IMR-90 (cell line): ENCODE data around the gene CRACR2B. TPM values are rescaled to one million over a fixed set of nuclear protein-coding genes. Genes with fewer than 3 reads are reported as not detected.

ENCODE experiments used
- ATAC-seq: fragments of 200-7000 bp; cut with Tn5 transposase; 2 replicates; pipeline ENCODE4 v1.9.1; 2020; ENCODE audit warnings: low read depth, mild to moderate bottlenecking, moderate library complexity
- BruUV-seq: library from RNA; stranded (reverse); fragments of 400-500 nt; replicated peaks from 2 replicates; lab custom pipeline; 2021; lab: Mats Ljungman, UMichigan
- CTCF ChIA-PET: fragments of 300-600 bp; formaldehyde crosslinking; extraction: SDS; loops from one replicate; lab custom pipeline; 2021; ENCODE audit warnings: antibody characterized with exemption; lab: Yijun Ruan, JAX
- POLR2A ChIA-PET: fragments of 300-600 bp; sonication (Branson Sonifier 250); formaldehyde crosslinking; loops from one replicate; lab custom pipeline; 2022; ENCODE audit warnings: antibody characterized with exemption; ENCODE audit not compliant: unreplicated experiment; lab: Charles Lee
- DNase-seq: peaks from one replicate; pipeline ENCODE4 v3.0.0; 2013
- H2AFZ ChIP-seq: replicated peaks from 2 replicates; pipeline ENCODE3; 2013; ENCODE audit warnings: low read length, mild to moderate bottlenecking; ENCODE audit not compliant: poor library complexity
- H2AK5ac ChIP-seq: 2 replicates; pipeline ENCODE4 v1.6.1; 2013; ENCODE audit warnings: low read depth, low read length, inconsistent platforms
- H2AK9ac ChIP-seq: replicated peaks from 2 replicates; pipeline ENCODE3; 2013; ENCODE audit warnings: mild to moderate bottlenecking, low read depth, low read length, moderate library complexity; ENCODE audit not compliant: poor library complexity
- H2BK120ac ChIP-seq: 2 replicates; pipeline ENCODE4 v1.6.1; 2013; ENCODE audit warnings: low read depth, low read length, inconsistent platforms
- H2BK15ac ChIP-seq: 3 replicates; pipeline ENCODE4 v1.6.1; 2013; ENCODE audit warnings: low read depth, low read length, inconsistent platforms
- H2BK20ac ChIP-seq: 2 replicates; pipeline ENCODE4 v1.6.1; 2013; ENCODE audit warnings: low read depth, mild to moderate bottlenecking, inconsistent platforms, low read length, moderate library complexity
- H2BK5ac ChIP-seq: 2 replicates; pipeline ENCODE4 v1.6.1; 2013; ENCODE audit warnings: mild to moderate bottlenecking, low read depth, low read length, inconsistent platforms; ENCODE audit not compliant: poor library complexity, severe bottlenecking
- H3K14ac ChIP-seq: replicated peaks from 2 replicates; pipeline ENCODE4 v1.6.1; 2013; ENCODE audit warnings: low read depth, low read length, inconsistent platforms
- H3K18ac ChIP-seq: 2 replicates; pipeline ENCODE4 v1.6.1; 2013; ENCODE audit warnings: low read depth, low read length, control low read depth
- H3K23ac ChIP-seq: 2 replicates; pipeline ENCODE4 v1.6.1; 2013; ENCODE audit warnings: low read depth, low read length, inconsistent platforms
- H3K27ac ChIP-seq: 2 replicates; pipeline ENCODE4 v1.5.1; 2013; ENCODE audit warnings: mild to moderate bottlenecking, control low read depth, low read length; ENCODE audit not compliant: insufficient read depth
- H3K27me3 ChIP-seq: 2 replicates; pipeline ENCODE4 v1.6.1; 2013; ENCODE audit warnings: low read length; ENCODE audit not compliant: control insufficient read depth, insufficient read depth
- H3K36me3 ChIP-seq: 2 replicates; pipeline ENCODE4 v1.6.1; 2013; ENCODE audit warnings: low read length, mixed read lengths; ENCODE audit not compliant: control insufficient read depth, insufficient read depth
- H3K4ac ChIP-seq: 2 replicates; pipeline ENCODE4 v1.6.1; 2013; ENCODE audit warnings: low read depth, low read length, inconsistent platforms
- H3K4me1 ChIP-seq: 2 replicates; pipeline ENCODE4 v1.6.1; 2013; ENCODE audit warnings: low read length, mixed read lengths; ENCODE audit not compliant: control insufficient read depth, insufficient read depth
- H3K4me2 ChIP-seq: 2 replicates; pipeline ENCODE4 v1.6.1; 2013; ENCODE audit warnings: low read depth, mild to moderate bottlenecking, control low read depth, low read length, moderate library complexity
- H3K4me3 ChIP-seq: 2 replicates; pipeline ENCODE4 v1.5.1; 2013; ENCODE audit warnings: low read depth, mild to moderate bottlenecking, control low read depth, low read length, moderate library complexity; ENCODE audit not compliant: insufficient read depth
- H3K56ac ChIP-seq: 2 replicates; pipeline ENCODE4 v1.6.1; 2013; ENCODE audit warnings: low read length, inconsistent platforms; ENCODE audit not compliant: insufficient read depth; ENCODE audit errors: extremely low read depth
- H3K79me1 ChIP-seq, 2 experiments: 2 replicates each; pipeline ENCODE4 v1.6.1; 2013; ENCODE audit warnings: low read length in 2 of 2, inconsistent platforms in 1 of 2, low read depth in 1 of 2
- H3K9ac ChIP-seq: 2 replicates; pipeline ENCODE4 v1.6.1; 2013; ENCODE audit warnings: low read depth, low read length, control low read depth
- H3K9me1 ChIP-seq: 2 replicates; pipeline ENCODE4 v1.6.1; 2013; ENCODE audit warnings: low read length, inconsistent platforms; ENCODE audit not compliant: insufficient read depth
- H3K9me3 ChIP-seq: 2 replicates; pipeline ENCODE4 v1.6.1; 2013; ENCODE audit warnings: low read length; ENCODE audit not compliant: control insufficient read depth, insufficient read depth
- H4K20me1 ChIP-seq: 2 replicates; pipeline ENCODE4 v1.6.1; 2013; ENCODE audit warnings: low read length, inconsistent platforms; ENCODE audit not compliant: insufficient read depth
- H4K5ac ChIP-seq: 2 replicates; pipeline ENCODE4 v1.6.1; 2013; ENCODE audit warnings: mild to moderate bottlenecking, low read depth, low read length, control low read depth
- H4K8ac ChIP-seq, 2 experiments: 2 replicates each; pipeline ENCODE4 v1.6.1; 2013; ENCODE audit warnings: low read depth in 2 of 2, low read length in 2 of 2, control low read depth in 1 of 2, inconsistent platforms in 1 of 2
- H4K91ac ChIP-seq: 2 replicates; pipeline ENCODE4 v1.6.1; 2013; ENCODE audit warnings: low read depth, low read length, inconsistent platforms; ENCODE audit not compliant: insufficient read depth
- BHLHE40 ChIP-seq: fragments of 150-350 bp; IDR thresholded peaks from 2 replicates; pipeline ENCODE4 v1.6.1; 2016; ENCODE audit warnings: mild to moderate bottlenecking, low read depth, low read length
- MAFK ChIP-seq: IDR thresholded peaks from 2 replicates; pipeline ENCODE4 v1.6.1; 2012; ENCODE audit warnings: low read depth, low read length, improper control_type of control experiment
- POLR2A ChIP-seq: IDR thresholded peaks from 2 replicates; pipeline ENCODE4 v1.6.1; 2012; ENCODE audit warnings: mild to moderate bottlenecking, low read depth, low read length
- WGBS, 2 experiments: methylation state at CpG; one replicate each; pipeline versions ENCODE4 v1.1.5 to v1.1.7; 2013; ENCODE audit warnings: missing lambda C conversion rate in 2 of 2; ENCODE audit not compliant: insufficient read length in 1 of 2; ENCODE audit errors: extremely low coverage in 2 of 2; 5-methylcytosine and 5-hydroxymethylcytosine counted together
- dilution Hi-C: fragments of 300-500 bp; cut with HindIII; formaldehyde crosslinking; loops from one replicate; pipeline ENCODE4 v1.14.3; 2018; ENCODE audit warnings: low sequenced_read_pairs; ENCODE audit not compliant: unreplicated experiment
- in situ Hi-C: fragments of 300-500 bp; cut with MboI; formaldehyde crosslinking; loops from 3 replicates; pipeline ENCODE4 v1.14.3; 2019; ENCODE audit warnings: low sequenced_read_pairs, inconsistent platforms, mixed read lengths
- intact Hi-C: fragments of 100-400 bp; cut with micrococcal nuclease; formaldehyde crosslinking; loops from 2 replicates; pipeline ENCODE4 v1.10.0; 2022
- polyA plus RNA-seq, 3 experiments: library from polyadenylated mRNA; depleted of rRNA; stranded (reverse); fragments of >200 nt; gene quantifications; 2 replicates each; pipeline ENCODE4 v1.2.3, GENCODE V29; 2012; ENCODE audit warnings: low replicate concordance in 1 of 3
- total RNA-seq: library from RNA; depleted of rRNA; stranded (reverse); fragments of >200 nt; gene quantifications from 2 replicates; pipeline ENCODE4 v1.2.3, GENCODE V29; 2012
- TF ChIP-seq, protein P1 (sequence below): fragments of 150-350 bp; IDR thresholded peaks from 2 replicates; pipeline ENCODE4 v1.6.1; 2016; ENCODE audit warnings: low read depth, mild to moderate bottlenecking, low read length, moderate library complexity, borderline replicate concordance
- TF ChIP-seq, protein P2 (sequence below): conservative IDR thresholded peaks from 2 replicates; pipeline ENCODE4 v1.5.1; 2012; ENCODE audit warnings: mild to moderate bottlenecking, low read depth, low read length, improper control_type of control experiment

CRACR2B gene
- total and polyA plus RNA-seq, 2 of the 4 experiments (the other 2 are of a cell fraction), result 0.54 to 2.5 TPM

DNA sequence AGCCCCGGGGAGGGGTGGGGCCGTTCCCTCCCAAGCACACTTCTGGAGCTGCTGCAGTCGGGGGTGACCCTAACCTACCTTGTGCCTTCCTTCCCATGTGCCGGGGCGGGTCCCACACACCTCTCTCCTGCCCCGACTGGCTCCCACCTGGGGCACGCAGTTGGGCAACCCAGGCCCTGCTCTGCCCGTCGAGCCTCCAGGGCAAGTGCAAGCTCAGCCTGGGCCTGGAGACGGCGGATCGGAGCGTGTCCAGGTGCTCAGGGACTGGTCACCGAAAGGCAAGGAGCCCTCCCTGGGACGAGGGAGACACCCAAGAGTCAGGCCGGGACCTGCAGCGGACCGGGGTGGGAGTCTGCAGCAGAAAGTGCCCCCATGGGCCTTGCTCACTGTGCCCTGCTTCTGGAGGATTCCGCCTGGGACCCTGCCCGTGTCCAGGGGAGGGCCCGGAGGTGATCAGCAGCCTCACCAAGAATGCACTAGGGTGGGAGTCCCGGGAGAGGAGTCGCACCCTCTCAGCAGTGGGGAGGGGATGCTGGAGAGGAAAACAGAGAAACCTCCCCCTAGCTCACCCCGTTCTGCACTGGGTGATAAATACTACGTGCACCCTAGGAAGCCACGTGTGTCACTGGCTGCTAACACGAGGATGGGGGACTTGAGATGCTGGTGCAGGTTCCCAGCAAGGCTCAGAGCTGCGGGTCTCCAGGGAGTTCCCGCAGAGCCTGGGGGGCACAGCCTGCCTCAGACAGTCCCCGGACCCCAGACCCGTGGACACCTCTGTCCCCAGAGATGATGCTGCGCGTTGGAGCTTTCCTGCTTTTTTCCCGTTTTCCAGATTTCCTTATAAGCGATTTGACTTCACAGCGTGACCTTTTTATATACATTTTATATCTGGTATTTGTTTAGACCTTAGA lies 45.2 kb upstream of the CRACR2B start:
- no peak overlapping the region for H3K4me3 ChIP-seq
- POLR2A ChIA-PET, result no interaction called here
- peaks cover 16% of the 10 kb centered on the region for H4K20me1 ChIP-seq
- no peak overlapping the region for H4K5ac ChIP-seq
- H3K27me3 ChIP-seq, result no peaks in the 10 kb centered on the region
- no peak overlapping the region for H3K23ac ChIP-seq
- CTCF ChIA-PET, result interaction anchor here (2.2 kb wide), 1 partner anchor 14 kb away, joined by 10 read pairs; no protein-coding TSS in a partner anchor
- H3K79me1 ChIP-seq, result peaks cover 12 to 42% of the 10 kb centered on the region in 2 experiments
- intact Hi-C loops (loop anchor here (1.0 kb wide), 1 partner anchor 120 kb away; no protein-coding TSS in a partner anchor), in situ Hi-C loops (no loop called here), dilution Hi-C loops (no loop called here)
- ATAC-seq (no peak), DNase-seq (no peak)
- H3K4me2 ChIP-seq, result no peak overlapping the region
- H2AK9ac ChIP-seq, result peak overlapping the region; percentile 50
- H3K4me1 ChIP-seq, result peaks cover 10% of the 10 kb centered on the region
- 71% methylated on average over 9 of the region's 36 CpGs; no CpG with 5 or more reads in 1 of the 2 experiments for WGBS, 2 experiments
- H2AK5ac ChIP-seq, result no peak overlapping the region; the same call in 1 of the 2 replicates
- H3K4ac ChIP-seq, result no peak overlapping the region
- no peak overlapping the region for H2BK15ac ChIP-seq
- H3K9ac ChIP-seq, result no peak overlapping the region
- H2AFZ ChIP-seq, result peak overlapping the region; percentile 21
- H2BK120ac ChIP-seq, result no peak overlapping the region
- no peak overlapping the region for H3K56ac ChIP-seq
- no TSS peak for BruUV-seq
- TF ChIP-seq BHLHE40, result no peak
- TF ChIP-seq, protein P1, sequence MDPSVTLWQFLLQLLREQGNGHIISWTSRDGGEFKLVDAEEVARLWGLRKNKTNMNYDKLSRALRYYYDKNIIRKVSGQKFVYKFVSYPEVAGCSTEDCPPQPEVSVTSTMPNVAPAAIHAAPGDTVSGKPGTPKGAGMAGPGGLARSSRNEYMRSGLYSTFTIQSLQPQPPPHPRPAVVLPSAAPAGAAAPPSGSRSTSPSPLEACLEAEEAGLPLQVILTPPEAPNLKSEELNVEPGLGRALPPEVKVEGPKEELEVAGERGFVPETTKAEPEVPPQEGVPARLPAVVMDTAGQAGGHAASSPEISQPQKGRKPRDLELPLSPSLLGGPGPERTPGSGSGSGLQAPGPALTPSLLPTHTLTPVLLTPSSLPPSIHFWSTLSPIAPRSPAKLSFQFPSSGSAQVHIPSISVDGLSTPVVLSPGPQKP, result no peak
- no peak for TF ChIP-seq MAFK
- TF ChIP-seq POLR2A, result no peak
- TF ChIP-seq, protein P2, sequence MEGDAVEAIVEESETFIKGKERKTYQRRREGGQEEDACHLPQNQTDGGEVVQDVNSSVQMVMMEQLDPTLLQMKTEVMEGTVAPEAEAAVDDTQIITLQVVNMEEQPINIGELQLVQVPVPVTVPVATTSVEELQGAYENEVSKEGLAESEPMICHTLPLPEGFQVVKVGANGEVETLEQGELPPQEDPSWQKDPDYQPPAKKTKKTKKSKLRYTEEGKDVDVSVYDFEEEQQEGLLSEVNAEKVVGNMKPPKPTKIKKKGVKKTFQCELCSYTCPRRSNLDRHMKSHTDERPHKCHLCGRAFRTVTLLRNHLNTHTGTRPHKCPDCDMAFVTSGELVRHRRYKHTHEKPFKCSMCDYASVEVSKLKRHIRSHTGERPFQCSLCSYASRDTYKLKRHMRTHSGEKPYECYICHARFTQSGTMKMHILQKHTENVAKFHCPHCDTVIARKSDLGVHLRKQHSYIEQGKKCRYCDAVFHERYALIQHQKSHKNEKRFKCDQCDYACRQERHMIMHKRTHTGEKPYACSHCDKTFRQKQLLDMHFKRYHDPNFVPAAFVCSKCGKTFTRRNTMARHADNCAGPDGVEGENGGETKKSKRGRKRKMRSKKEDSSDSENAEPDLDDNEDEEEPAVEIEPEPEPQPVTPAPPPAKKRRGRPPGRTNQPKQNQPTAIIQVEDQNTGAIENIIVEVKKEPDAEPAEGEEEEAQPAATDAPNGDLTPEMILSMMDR, result no peak
- H2BK5ac ChIP-seq, result no peak overlapping the region
- H3K14ac ChIP-seq, result no peak overlapping the region
- peaks cover 3% of the 10 kb centered on the region; the same call in 1 of the 2 replicates for H3K9me1 ChIP-seq
- peaks cover 14% of the 10 kb centered on the region for H3K36me3 ChIP-seq
- H4K8ac ChIP-seq, result no peak overlapping the region
- no peak overlapping the region for H3K18ac ChIP-seq
- H3K27ac ChIP-seq, result no peak overlapping the region
- H4K91ac ChIP-seq, result no peak overlapping the region
- H2BK20ac ChIP-seq, result no peak overlapping the region
- H3K9me3 ChIP-seq, result no peaks in the 10 kb centered on the region
